Prostate gland (tissue), 2 donors: ENCODE measurements around the gene ZNF189. TPM values are rescaled to one million over a fixed set of nuclear protein-coding genes. Genes with fewer than 3 reads are reported as not detected.

Experiments used
- DNase-seq: peaks from one replicate; pipeline ENCODE4 v3.0.0-alpha.2; 2019; ENCODE audit warnings: low spot score
- H3K27ac ChIP-seq, 2 donors: fragments of 200-600 bp; sonication (generic); 2 replicates each; pipeline ENCODE4 v1.5.1; 2017 to 2019
- H3K27me3 ChIP-seq: fragments of 200-600 bp; sonication (generic); replicated peaks from 2 replicates; pipeline ENCODE4 v1.5.1; 2019; ENCODE audit not compliant: insufficient read depth
- H3K36me3 ChIP-seq, 2 donors: fragments of 200-600 bp; sonication (generic); 1 replicate in 1 of 2; 2 replicates in 1 of 2; pipeline versions ENCODE4 v1.5.1 to v1.8.1; 2017 to 2019
- H3K4me1 ChIP-seq: fragments of 200-600 bp; sonication (generic); replicated peaks from 2 replicates; pipeline ENCODE4 v1.5.1; 2019
- H3K4me3 ChIP-seq, 2 donors: fragments of 200-600 bp; sonication (generic); 2 replicates each; pipeline ENCODE4 v1.5.1; 2017 to 2019
- H3K9me3 ChIP-seq: fragments of 200-600 bp; sonication (generic); 2 replicates; pipeline ENCODE4 v1.5.1; 2017
- POLR2A ChIP-seq: fragments of 450-650 bp; IDR thresholded peaks from one replicate; pipeline ENCODE4 v1.6.1; 2016; ENCODE audit warnings: antibody characterized with exemption, mild to moderate bottlenecking
- POLR2AphosphoS5 ChIP-seq: sonication (generic); formaldehyde crosslinking; IDR thresholded peaks from one replicate; pipeline ENCODE4 v1.6.1; 2017; ENCODE audit warnings: antibody characterized with exemption
- WGBS: methylation state at CpG from one replicate; pipeline ENCODE4 v1.1.5; 2018; 5-methylcytosine and 5-hydroxymethylcytosine counted together
- intact Hi-C: fragments of 100-400 bp; cut with DNase I; formaldehyde crosslinking; loops from one replicate; pipeline ENCODE4 v1.14.2; 2022
- total RNA-seq, 2 donors: library from RNA; depleted of rRNA; stranded (reverse); fragments of >200 nt; gene quantifications; one replicate each; pipeline ENCODE4 v1.1.0, GENCODE V29; 2016
- TF ChIP-seq, protein P1 (sequence below), 4 experiments: fragments of 200-600 bp in 2 of 4; fragments of 450-650 bp in 2 of 4; sonication (generic) in 2 of 4; IDR thresholded peaks; 1 replicate in 3 of 4; 2 replicates in 1 of 4; pipeline ENCODE4 v1.5.1; 2016 to 2019; ENCODE audit warnings: antibody characterized with exemption in 4 of 4, mild to moderate bottlenecking in 2 of 4, moderate library complexity in 2 of 4

The ZNF189 gene
- total RNA-seq, 2 donors from 2014 or later: 20.9 to 31.4 TPM

DNA sequence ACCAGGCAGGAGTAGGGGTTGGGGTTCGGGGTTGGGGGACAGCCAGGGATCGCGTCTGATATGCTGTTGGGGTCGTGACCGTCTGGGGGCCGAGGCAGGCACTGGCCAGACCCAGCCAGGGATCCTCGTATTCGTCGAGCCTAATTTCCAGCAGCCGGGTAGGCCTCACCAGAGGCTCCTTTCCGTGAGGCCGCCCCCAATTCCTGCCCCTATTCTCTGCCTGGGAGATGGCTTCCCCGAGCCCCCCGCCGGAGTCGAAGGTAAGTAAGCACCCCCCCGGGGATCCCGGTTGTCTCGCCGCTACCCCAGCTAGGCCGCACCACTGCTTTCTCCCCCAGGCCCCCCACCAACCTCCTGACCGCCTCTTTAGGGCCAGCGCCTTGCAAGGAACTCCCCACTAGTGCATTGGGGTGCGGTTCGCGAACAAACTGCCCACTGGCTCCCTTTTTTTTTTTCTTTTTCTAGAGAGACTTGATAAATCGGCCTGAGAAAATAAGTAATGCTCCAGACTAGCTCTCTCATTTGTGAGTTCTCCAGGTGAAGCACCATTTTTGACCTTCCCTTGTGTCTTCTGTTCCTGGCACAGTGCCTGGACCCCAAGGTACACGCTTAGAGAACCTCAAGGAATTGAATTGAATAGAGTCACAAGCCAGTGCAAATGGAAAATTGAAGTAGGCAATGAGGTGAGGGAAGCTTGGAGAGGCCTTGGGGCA, 435 bp downstream of the ZNF189 start:
- WGBS: 2% methylated on average over 27 of the region's 28 CpGs
- Histone ChIP-seq H3K27me3 (no peaks in the 10 kb centered on the region), H3K27ac (peak overlapping the region; percentile 85 to 90), H3K4me3 (peak overlapping the region; percentile 73 to 77), H3K4me1 (peaks cover 11% of the 10 kb centered on the region), H3K9me3 (no peaks in the 10 kb centered on the region), H3K36me3 (peaks cover 0 to 9% of the 10 kb centered on the region in 2 donors)
- peak; percentile 23 for DNase-seq
- TF ChIP-seq, protein P1, sequence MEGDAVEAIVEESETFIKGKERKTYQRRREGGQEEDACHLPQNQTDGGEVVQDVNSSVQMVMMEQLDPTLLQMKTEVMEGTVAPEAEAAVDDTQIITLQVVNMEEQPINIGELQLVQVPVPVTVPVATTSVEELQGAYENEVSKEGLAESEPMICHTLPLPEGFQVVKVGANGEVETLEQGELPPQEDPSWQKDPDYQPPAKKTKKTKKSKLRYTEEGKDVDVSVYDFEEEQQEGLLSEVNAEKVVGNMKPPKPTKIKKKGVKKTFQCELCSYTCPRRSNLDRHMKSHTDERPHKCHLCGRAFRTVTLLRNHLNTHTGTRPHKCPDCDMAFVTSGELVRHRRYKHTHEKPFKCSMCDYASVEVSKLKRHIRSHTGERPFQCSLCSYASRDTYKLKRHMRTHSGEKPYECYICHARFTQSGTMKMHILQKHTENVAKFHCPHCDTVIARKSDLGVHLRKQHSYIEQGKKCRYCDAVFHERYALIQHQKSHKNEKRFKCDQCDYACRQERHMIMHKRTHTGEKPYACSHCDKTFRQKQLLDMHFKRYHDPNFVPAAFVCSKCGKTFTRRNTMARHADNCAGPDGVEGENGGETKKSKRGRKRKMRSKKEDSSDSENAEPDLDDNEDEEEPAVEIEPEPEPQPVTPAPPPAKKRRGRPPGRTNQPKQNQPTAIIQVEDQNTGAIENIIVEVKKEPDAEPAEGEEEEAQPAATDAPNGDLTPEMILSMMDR (IDR thresholded peaks at IDR 0.05): no peak
- TF ChIP-seq POLR2A (no peak), POLR2AphosphoS5 (no peak)
- intact Hi-C loops: loop anchor here (5.0 kb wide), 1 partner anchor 133 kb away; the partner anchor contains the start of gene RNF20

DNA sequence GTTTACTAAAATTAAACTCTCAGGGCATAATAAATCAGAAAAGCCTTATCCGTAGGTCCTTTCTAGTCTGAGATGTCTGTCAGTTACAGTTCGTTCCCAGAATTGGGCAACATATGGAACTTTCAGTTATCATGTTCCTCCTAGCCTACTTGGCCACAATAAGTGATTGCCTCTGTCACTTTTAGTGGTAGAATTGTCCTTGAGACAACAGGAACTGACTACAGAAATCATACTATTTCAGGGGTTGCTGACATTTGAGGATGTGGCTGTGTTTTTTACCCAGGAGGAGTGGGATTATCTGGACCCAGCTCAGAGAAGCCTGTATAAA, 956 bp downstream of the ZNF189 start:
- intact Hi-C loops: loop anchor here (5.0 kb wide), 1 partner anchor 133 kb away; the partner anchor contains the start of gene RNF20
- 0% methylated on average over 2 of the region's 2 CpGs for WGBS
- H3K4me3 ChIP-seq: peak overlapping the region; percentile 73 to 77
- H3K4me1 ChIP-seq: peaks cover 11% of the 10 kb centered on the region
- no peaks in the 10 kb centered on the region for H3K9me3 ChIP-seq
- TF ChIP-seq POLR2A (no peak), POLR2AphosphoS5 (no peak)
- TF ChIP-seq, protein P1 (IDR thresholded peaks at IDR 0.05): no peak
- DNase-seq: no peak
- peaks cover 0 to 9% of the 10 kb centered on the region in 2 donors for H3K36me3 ChIP-seq
- peak overlapping the region; percentile 85 to 90 for H3K27ac ChIP-seq
- H3K27me3 ChIP-seq: no peaks in the 10 kb centered on the region

DNA sequence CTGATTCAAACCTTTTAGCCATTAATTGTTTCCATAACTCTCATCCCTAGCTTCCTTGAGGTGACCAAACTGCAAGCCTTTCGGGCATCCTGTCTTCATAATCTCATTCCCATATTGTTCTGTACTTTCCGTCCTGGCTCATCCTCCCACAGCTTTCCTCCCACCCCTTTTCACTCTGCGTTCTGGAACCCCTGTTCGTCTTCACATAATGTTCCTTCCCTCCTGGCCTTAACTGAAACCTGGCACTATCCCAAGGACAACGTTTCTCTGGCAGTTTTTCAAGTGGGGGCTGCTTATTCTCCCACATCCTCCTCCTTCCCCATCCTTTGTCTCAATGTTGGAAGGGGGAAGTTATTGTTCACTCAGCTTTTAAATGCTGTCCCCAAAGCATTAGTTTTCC, 1.5 kb downstream of the ZNF189 start:
- no peak for DNase-seq
- Histone ChIP-seq H3K27me3 (no peaks in the 10 kb centered on the region), H3K4me1 (peaks cover 11% of the 10 kb centered on the region), H3K9me3 (no peaks in the 10 kb centered on the region), H3K4me3 (no peak overlapping the region), H3K36me3 (peaks cover 0 to 13% of the 10 kb centered on the region in 2 donors), H3K27ac (no peak overlapping the region)
- TF ChIP-seq POLR2AphosphoS5 (peak; percentile 4), POLR2A (no peak)
- TF ChIP-seq, protein P1 (IDR thresholded peaks at IDR 0.05): no peak
- 28% methylated on average over 5 of the region's 5 CpGs for WGBS
- intact Hi-C loops: no loop called here

DNA sequence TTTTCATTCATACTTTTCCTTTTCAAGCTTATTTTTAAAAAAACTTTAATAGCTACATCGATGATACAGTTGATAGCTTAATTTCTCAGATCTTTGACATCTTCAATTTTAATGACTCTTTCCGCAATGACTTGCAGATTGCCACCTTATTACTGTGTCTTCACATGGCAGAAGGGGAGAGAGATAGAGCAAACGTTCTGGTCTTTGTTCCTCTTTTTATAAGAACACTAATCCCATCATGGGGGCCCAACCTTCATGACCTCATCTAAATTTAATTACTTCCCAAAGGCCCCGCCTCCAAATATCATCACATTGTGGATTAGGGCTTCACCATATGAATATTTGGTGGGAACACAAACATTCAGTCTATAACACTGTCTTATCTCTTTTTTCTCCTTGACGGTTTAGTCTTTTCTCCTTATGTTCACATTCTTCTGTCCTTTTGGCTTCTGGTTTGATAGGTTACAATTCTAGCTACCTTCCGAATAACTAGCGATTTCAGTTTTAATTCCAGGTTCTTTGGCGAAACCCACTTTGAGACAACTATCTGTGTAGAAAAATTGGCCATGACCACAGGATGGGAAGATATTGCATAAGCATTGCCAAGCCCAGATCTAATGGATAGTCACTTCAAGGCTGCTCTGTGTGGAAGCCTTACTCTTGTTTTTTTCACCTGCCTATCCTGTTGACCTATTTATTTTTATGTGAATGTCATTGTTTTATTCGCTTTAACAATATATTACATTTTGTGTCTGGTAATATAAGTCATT, 5.0 kb downstream of the ZNF189 start:
- TF ChIP-seq POLR2A (no peak), POLR2AphosphoS5 (no peak)
- TF ChIP-seq, protein P1 (IDR thresholded peaks at IDR 0.05): no peak
- H3K36me3 ChIP-seq: peaks cover 10 to 24% of the 10 kb centered on the region in 2 donors
- no peak overlapping the region for H3K27ac ChIP-seq
- no peaks in the 10 kb centered on the region for H3K27me3 ChIP-seq
- no peaks in the 10 kb centered on the region for H3K9me3 ChIP-seq
- peaks cover 7% of the 10 kb centered on the region for H3K4me1 ChIP-seq
- intact Hi-C loops: no loop called here
- DNase-seq: no peak
- WGBS: 92% methylated on average over 9 of the region's 9 CpGs
- H3K4me3 ChIP-seq: no peak overlapping the region
